HG03025 (cell line): ENCODE results near the gene DAB2IP.
"Not testable (repeated sequence)": the region's sequence is repeated elsewhere in the genome, so short reads cannot be mapped to it uniquely, and the experiment has no call there.

Experiments
- ATAC-seq: cut with Tn5 transposase; IDR thresholded peaks from one replicate; pipeline ENCODE4 v1.9.1; 2021; ENCODE audit warnings: mild to moderate bottlenecking, moderate library complexity; ENCODE audit not compliant: unreplicated experiment, low FRiP score

Gene DAB2IP

GRCh38 chr9:121641224-121641611 is 10.2 kb upstream of the DAB2IP start:
- no peak for ATAC-seq

GRCh38 chr9:121642758-121643157 is 8.7 kb upstream of the DAB2IP start:
- no peak for ATAC-seq

- ATAC-seq: no peak
These were observed 8.0 kb upstream of the DAB2IP start for GRCh38 chr9:121643473-121643872.

- ATAC-seq: not testable (repeated sequence)
These were observed 7.4 kb upstream of the DAB2IP start for GRCh38 chr9:121644040-121644439.

- no peak for ATAC-seq
These were observed 6.4 kb upstream of the DAB2IP start for GRCh38 chr9:121645003-121645402.

- ATAC-seq: no peak
These were observed 5.3 kb upstream of the DAB2IP start for GRCh38 chr9:121645853-121646807.

- no peak for ATAC-seq
These were observed 4.4 kb upstream of the DAB2IP start for GRCh38 chr9:121646992-121647391.

GRCh38 chr9:121648172-121648571 is 3.3 kb upstream of the DAB2IP start:
- ATAC-seq: no peak

- no peak for ATAC-seq
These were observed 2.6 kb upstream of the DAB2IP start for GRCh38 chr9:121648799-121649198.

- no peak for ATAC-seq
These were observed 1.8 kb upstream of the DAB2IP start for GRCh38 chr9:121649476-121650216.

GRCh38 chr9:121650217-121651007 is 1.0 kb upstream of the DAB2IP start:
- ATAC-seq: no peak

GRCh38 chr9:121651008-121651294 is 483 bp upstream of the DAB2IP start:
- no peak for ATAC-seq

GRCh38 chr9:121652021-121652837 is 795 bp downstream of the DAB2IP start:
- no peak for ATAC-seq

- no peak for ATAC-seq
These were observed 1.4 kb downstream of the DAB2IP start for GRCh38 chr9:121652838-121653231.

- no peak for ATAC-seq
These were observed 3.2 kb downstream of the DAB2IP start for GRCh38 chr9:121654499-121655140.

- ATAC-seq: no peak
These were observed 3.9 kb downstream of the DAB2IP start for GRCh38 chr9:121655231-121655755.

GRCh38 chr9:121656941-121657470 is 5.6 kb downstream of the DAB2IP start:
- ATAC-seq: no peak

- no peak for ATAC-seq
These were observed 6.7 kb downstream of the DAB2IP start for GRCh38 chr9:121658166-121658565.

GRCh38 chr9:121658591-121658990 is 7.2 kb downstream of the DAB2IP start:
- ATAC-seq: no peak
